T-helper 22 cell (primary cell): Measurements from ENCODE around the gene LIMS1.
"Not testable (repeated sequence)": the region's sequence is repeated elsewhere in the genome, so short reads cannot be mapped to it uniquely, and the experiment has no call there.

Experiments used
- DNase-seq: peaks from one replicate; pipeline ENCODE4 v3.0.0-alpha.2; 2020; ENCODE audit warnings: low read depth

The LIMS1 gene

DNA sequence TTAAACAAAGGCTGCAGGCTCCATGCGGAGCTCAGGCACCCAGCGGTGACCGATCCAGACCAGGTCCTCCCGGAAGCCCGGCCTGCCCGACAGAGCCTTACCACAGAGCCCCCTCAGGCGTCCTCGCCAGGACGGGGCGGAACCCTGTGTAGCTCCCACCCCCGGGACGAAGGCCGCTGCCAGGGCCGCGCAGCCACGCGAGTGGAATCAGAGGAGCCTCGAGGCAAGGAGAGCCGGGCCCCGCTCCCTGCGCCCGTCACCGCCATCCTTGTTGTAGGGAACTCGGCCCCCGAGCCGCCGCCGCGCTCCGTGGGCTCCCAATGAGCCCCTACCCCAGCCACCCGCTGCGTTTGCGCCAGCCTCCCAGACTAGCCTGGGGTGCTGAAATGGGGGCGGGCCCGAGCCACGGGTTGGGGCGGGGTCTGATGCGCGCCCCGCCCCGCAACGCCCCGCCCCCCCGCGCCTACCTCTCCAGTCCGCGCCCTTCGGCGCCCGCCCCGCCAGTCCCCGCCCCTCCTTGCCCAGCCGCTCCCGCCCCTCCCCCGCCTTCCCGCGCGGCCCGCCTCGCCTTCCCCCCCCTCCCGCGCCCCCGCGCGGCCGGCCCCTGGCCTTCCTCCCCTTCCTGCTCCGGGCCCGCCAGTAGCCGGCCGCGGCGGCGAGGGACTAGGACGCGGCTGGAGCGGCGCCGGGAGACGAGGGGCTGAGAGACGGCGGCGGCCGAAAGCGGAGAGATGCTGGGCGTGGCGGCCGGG lies at the start of gene LIMS1:
TSS of gene LIMS1 (plus strand) at position 639 of the 752 bp plus-strand sequence. CDS start at position 732, 93 bp downstream.
- DNase-seq = peak; percentile 83

DNA sequence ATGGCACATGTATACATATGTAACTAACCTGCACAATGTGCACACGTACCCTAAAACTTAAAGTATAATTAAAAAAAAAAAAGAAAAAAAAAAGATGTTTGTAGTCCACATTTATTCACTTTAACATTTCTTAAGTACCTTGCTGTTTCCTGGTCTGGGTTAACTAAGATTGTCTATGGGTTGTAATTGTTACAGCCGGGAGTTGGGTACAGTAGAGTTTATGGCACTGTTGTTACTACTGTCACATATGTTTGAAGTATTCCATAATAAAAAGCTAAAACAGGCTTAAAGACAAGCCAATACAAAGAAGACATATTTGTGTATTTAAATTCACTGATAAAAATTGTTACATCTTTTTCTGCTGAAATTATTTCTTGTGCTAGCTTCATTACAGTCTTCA lies 49.0 kb upstream of the LIMS1 start:
- no peak for DNase-seq

GRCh38 chr2:108490506-108491122 lies 43.7 kb upstream of the LIMS1 start:
- no peak for DNase-seq

GRCh38 chr2:108491848-108492247 lies 42.4 kb upstream of the LIMS1 start:
- DNase-seq = no peak

DNA sequence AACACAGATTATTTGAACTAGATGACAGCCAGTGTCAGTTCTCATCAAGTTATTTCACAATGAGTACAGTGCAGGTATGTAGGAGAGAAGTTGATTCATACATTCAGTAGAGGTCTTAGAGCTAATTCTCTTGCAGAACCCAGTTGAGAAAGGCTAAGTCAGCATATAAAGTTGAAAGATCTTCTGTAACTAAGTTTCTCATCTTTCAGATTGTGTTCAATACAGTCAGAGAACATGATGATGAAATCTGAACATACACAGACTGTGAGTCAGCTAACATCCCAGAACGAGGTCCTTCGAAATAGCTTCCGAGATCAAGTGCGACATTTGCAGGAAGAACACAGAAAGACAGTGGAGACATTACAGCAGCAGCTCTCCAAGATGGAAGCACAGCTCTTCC lies 41.9 kb upstream of the LIMS1 start:
- no peak for DNase-seq

- not testable (repeated sequence) for DNase-seq
Observed at GRCh38 chr2:108496167-108496566, 38.1 kb upstream of the LIMS1 start.

- DNase-seq = not testable (repeated sequence)
Observed at GRCh38 chr2:108507620-108508019, 26.6 kb upstream of the LIMS1 start.

DNA sequence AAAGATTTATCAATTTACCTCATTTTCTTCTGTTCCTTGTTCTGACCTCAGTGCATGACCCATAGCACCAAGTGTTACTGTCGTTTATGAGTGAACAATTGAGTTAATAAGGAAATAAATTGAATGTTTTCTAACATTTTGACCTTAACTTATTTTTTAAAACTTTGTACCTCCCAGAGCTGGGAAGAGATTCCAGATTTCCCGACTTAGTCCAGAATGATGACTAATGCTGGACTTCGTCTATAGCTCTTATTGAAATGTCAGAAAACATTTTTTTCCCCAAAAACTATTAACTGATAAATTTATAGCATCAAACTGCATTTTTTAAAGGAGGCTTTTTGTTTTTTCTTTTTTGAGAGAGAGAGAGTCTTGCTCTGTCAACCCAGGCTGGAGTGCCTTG lies 21.8 kb upstream of the LIMS1 start:
- not testable (repeated sequence) for DNase-seq

- not testable (repeated sequence) for DNase-seq
Observed at GRCh38 chr2:108514478-108514877, 19.8 kb upstream of the LIMS1 start.

- DNase-seq = not testable (repeated sequence)
Observed at GRCh38 chr2:108524688-108525087, 9.6 kb upstream of the LIMS1 start.

- not testable (repeated sequence) for DNase-seq
Observed at GRCh38 chr2:108525258-108525657, 9.0 kb upstream of the LIMS1 start.

DNA sequence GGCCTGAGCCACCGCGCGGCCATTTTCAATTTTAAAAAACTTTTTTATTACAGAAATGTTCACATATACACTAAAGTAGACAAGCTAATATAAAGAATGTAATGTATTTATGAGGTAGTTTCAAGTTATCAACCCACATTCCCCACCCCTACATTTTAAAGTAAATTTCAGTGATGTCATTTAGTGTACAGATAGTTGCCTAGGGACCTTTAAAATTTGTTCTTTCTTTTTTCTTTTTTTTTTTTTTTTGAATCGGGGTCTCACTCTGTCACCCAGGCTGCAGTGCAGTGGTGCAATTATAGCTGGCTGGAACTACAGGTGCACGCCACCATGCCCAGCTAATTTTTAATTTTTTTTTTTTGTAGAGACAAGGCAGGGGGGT lies 2.6 kb upstream of the LIMS1 start:
- no peak for DNase-seq

DNA sequence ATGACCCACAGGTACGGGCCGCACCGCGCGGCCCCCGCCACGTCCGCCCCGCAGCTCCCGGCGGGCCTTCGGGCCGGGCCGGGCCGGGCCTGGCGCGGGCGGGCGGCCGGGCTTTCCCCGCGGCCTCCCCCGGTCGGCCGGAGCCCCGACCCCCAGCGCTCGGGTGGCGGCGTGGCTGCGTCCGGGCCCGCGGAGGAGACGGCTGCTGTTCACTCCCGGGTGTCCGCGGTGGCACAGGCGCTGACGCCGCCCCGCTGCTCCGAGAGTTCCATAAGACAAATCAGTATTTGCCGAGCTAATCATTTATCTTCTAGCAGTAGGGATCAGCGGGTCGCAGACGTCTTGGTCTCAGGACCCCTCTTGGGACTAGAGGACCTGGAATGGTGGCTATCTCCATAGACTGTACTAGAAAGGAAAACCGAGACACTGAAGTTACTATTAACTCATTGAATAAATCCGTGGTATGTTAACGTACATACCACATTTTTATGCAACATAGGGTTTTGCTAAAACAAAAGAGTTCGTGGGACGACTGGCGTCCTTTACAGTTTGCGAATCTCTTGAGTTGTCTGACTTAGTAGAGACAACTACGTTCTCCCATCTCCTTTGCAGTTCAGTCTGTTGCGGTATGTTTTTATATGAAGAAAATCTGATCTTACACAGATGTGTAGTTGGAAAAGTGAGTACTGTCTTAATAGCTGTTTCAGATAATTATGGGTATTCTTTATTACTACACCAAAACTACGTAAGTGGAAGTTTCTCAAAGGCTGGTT lies 500 bp downstream of the LIMS1 start:
- DNase-seq = peak; percentile 11

DNA sequence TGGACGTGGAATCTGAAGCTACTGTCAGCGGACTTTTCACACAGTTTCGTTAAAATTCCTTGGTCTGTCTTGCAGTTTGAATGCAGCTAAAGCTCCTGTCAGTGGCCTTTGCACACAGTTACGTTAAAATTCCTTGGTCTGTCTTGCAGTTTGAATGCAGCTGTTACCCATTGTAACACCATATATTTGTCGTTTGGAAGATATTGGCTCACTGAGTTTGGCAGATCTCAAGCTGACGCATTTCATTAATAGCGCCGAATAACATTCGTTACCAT lies 1.0 kb downstream of the LIMS1 start:
- DNase-seq = no peak

DNA sequence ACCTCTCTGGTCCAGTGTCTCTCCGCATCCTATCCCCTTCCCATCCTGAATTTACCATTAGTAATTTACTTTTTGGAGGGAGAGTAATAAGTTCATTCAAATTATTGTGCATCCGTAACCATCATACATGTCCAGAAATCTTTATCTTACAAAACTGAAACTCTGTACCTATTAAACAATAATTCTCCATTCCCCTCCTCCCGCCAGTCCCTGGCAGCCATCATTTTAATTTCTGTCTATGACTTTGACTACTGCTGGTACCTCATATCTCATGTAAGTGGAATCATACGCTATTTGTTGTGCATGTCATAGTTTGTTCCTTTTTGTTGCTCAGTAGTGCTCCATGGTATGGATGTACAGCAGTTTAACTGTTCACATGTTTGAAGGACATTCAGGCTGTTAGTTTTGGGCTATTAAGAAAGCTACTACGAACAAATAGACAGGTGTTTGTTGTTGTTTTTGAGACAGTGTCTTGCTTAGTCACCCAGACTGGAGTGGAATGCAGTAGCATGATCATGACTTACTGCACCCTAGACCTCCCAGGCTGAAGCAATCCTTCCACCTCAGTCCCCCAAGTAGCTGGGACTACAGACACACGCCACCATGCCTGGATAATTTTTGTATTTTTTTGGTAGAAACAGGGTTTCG lies 2.0 kb downstream of the LIMS1 start:
- DNase-seq = no peak

DNA sequence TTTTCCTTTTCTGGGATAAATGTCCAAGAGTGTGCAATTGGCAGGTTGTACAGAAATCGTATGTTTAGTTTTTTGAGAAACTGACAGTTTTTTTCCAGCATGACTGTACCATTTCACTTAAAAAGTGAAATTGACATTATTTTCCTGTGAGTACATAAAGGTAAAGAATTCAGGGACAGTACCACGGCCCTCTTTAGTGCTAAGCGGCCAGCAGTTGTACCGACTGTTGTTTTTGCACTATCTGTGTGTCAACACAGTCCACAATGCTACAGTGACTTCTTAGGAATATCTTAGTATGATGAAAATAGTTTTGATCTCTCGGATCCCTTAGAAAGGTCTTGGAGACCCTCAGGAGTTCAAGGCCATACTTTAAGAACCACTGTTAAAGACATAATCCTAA lies 2.6 kb downstream of the LIMS1 start:
- no peak for DNase-seq

DNA sequence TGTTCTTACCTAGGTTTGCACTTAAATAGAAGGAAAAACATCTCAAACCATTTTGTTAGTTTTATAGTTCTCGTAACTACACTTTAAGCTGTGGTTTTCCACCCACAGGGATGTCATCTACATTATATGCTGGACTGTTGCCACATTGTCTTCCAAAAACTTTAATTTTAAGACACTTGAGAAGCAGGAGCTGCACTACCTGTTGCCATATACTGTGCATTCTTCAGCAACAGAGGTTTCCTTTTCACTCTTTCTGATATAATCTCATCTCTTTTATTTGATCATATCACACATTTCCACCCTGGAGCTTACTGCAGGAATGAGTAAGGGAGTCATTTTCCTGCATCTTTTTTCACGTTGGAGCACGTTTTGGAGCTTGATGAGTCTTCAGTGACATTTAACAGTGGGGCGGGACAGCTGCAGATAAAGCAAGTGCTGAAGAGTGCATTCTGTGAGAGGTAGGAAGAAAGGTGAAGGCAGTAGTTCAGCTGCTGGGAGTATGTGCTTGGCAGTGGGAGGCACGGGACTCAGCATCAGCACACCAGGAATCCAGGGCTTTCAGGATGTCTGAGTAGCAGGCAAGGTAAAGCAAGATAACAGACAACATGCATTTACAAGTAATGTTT lies 3.8 kb downstream of the LIMS1 start:
- no peak for DNase-seq

DNA sequence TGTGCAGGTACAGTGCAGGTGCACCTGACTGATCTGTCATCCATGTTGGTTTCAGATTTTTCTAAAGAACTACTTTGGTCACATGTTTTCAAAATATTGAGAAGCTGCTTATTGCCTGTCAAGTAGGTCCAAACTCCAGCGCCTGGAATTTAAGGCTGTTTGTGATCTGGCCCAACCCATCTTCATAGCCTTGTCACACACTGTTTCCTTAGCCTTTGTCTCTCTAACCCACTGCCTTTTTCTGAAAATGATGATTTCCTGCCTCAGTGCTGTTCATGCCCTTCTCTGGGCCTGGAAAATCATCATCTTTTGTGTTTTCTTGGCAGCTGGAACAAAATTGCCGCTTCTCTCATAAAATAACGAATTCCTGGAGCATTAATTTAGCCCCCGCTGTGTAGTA lies 7.2 kb downstream of the LIMS1 start:
- DNase-seq = no peak

DNA sequence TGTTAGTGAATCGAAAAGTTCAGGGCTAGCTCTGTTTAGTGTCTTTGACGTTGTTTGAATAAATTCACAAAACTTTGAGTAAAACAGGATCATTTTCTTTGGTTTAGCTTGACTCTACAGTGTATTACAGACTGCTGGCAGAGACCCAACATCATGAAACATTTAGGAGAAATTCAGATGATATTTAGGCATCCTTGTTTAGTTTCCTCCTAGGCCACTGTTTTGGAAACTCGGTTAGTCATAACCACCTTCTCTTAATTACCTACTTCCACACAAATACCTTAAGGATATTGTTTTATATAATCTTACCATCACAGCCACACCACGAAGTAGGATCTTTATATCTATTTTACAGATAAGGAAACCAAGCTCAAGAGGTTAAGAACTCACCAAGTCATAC lies 7.8 kb downstream of the LIMS1 start:
- no peak for DNase-seq

DNA sequence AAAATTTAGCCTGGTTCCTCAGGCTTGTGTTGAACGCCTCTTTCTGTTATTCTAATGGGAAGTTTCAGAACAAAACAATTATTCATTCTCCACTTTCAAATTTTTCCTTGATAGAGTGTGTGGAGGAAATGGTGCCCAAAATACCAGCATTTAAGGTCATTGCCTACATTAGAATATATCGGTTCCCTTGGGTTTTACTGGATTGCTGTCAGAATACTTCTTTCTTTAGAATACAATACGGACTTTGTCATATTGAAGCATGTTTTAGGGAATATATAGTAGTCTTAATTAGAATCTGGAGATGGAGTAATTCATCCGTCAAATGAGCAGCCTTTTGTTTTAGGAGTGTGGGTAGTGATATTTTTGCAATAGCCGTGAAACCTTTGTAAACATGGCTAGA lies 13.3 kb downstream of the LIMS1 start:
- no peak for DNase-seq

- DNase-seq = no peak
Observed at GRCh38 chr2:108548208-108549003, 14.1 kb downstream of the LIMS1 start.
